22Rv1 (cell line): ENCODE measurements around the gene COLQ.

Experiments used
- H3K27ac ChIP-seq: fragments of 450-650 bp; 2 replicates; pipeline ENCODE4 v1.5.1; 2017
- CTCF ChIP-seq: fragments of 450-650 bp; IDR thresholded peaks from 2 replicates; pipeline ENCODE4 v1.5.1; 2017; ENCODE audit warnings: mild to moderate bottlenecking
- ZFX ChIP-seq: fragments of 450-650 bp; IDR thresholded peaks from 2 replicates; pipeline ENCODE4 v1.6.1; 2017; ENCODE audit warnings: antibody characterized with exemption, borderline replicate concordance

COLQ gene

GRCh38 chr3:15404767-15405166 lies 116.7 kb downstream of the COLQ start:
- no peak for TF ChIP-seq CTCF
- TF ChIP-seq ZFX: no peak

GRCh38 chr3:15403965-15404364 lies 117.5 kb downstream of the COLQ start:
- H3K27ac ChIP-seq: no peak overlapping the region
- TF ChIP-seq CTCF (no peak), ZFX (no peak)

More at GRCh38 chr3:15404767-15405166, 116.7 kb downstream of the COLQ start:
- no peak overlapping the region for H3K27ac ChIP-seq

GRCh38 chr3:15403495-15403894 lies 118.0 kb downstream of the COLQ start:
- TF ChIP-seq CTCF (no peak), ZFX (no peak)
- H3K27ac ChIP-seq: no peak overlapping the region

- H3K27ac ChIP-seq: no peak overlapping the region
- TF ChIP-seq CTCF (no peak), ZFX (no peak)
Measured at GRCh38 chr3:15401936-15402335, 119.6 kb downstream of the COLQ start.
